K562 (cell line): Measurements from ENCODE around the gene ALPP. TPM values are rescaled to one million over a fixed set of nuclear protein-coding genes. Genes with fewer than 3 reads are reported as not detected.

ENCODE experiments used
- ATAC-seq: fragments of 200-7000 bp; cut with Tn5 transposase; 3 replicates; pipeline ENCODE4 v1.9.1; 2020; ENCODE audit warnings: moderate library complexity
- BruUV-seq: library from RNA; stranded (reverse); fragments of 400-500 nt; replicated peaks from 2 replicates; lab custom pipeline; 2021; lab: Mats Ljungman, UMichigan
- CTCF ChIA-PET: fragments of 300-600 bp; formaldehyde crosslinking; extraction: SDS; loops from one replicate; lab custom pipeline; 2021; ENCODE audit warnings: low intra/inter-chr PET ratio; lab: Yijun Ruan, JAX
- POLR2A ChIA-PET: fragments of 300-600, 350-650 bp; sonication (Branson Sonifier 250); formaldehyde crosslinking; extraction: SDS; loops from one replicate; lab custom pipeline; 2021; ENCODE audit warnings: antibody characterized with exemption, inconsistent platforms; lab: Yijun Ruan, JAX
- DNase-seq, 4 experiments: peaks; one replicate each; pipeline versions ENCODE4 v3.0.0 to v3.0.0-alpha.2; 2011 to 2018; ENCODE audit warnings: low spot score in 3 of 4, mixed read lengths in 3 of 4; ENCODE audit errors: extremely low read depth in 1 of 4
- FAIRE-seq: peaks from 2 replicates; lab custom pipeline; 2011; peaks lifted over from hg19 to GRCh38; lab: Jason Lieb, UNC
- H2AFZ ChIP-seq: 2 replicates; pipeline ENCODE4 v1.6.0; 2011; ENCODE audit warnings: low read depth, low read length, control low read depth, inconsistent platforms
- H3K27ac ChIP-seq: fragments of 200-600 bp; 3 replicates; pipeline ENCODE4 v1.8.0; 2011; ENCODE audit warnings: low read depth, mild to moderate bottlenecking, control low read depth, inconsistent platforms, low read length, moderate library complexity, mixed read lengths; ENCODE audit errors: extremely low read depth
- H3K27me3 ChIP-seq, 2 experiments: fragments of 300-600 bp in 1 of 2; 2 replicates in 1 of 2; 3 replicates in 1 of 2; pipeline versions ENCODE4 v1.6.0 to v1.8.0; 2011; ENCODE audit warnings: inconsistent platforms in 2 of 2, low read length in 2 of 2, mild to moderate bottlenecking in 1 of 2, mixed read lengths in 1 of 2, moderate library complexity in 1 of 2; ENCODE audit not compliant: control insufficient read depth in 2 of 2, insufficient read depth in 2 of 2
- H3K36me3 ChIP-seq: fragments of 300-600 bp; 3 replicates; pipeline ENCODE4 v1.8.0; 2011; ENCODE audit warnings: mild to moderate bottlenecking, low read length, inconsistent platforms; ENCODE audit not compliant: control insufficient read depth, insufficient read depth
- H3K4me1 ChIP-seq, 2 experiments: fragments of 200-600 bp in 1 of 2; replicated peaks in 1 of 2; 2 replicates in 1 of 2; 3 replicates in 1 of 2; pipeline versions ENCODE4 v1.5.1 to v1.8.0; 2011; ENCODE audit warnings: inconsistent platforms in 2 of 2, low read length in 2 of 2, mild to moderate bottlenecking in 1 of 2, mixed read lengths in 1 of 2, moderate library complexity in 1 of 2; ENCODE audit not compliant: control insufficient read depth in 2 of 2, insufficient read depth in 2 of 2
- H3K4me2 ChIP-seq: 2 replicates; pipeline ENCODE4 v1.6.1; 2011; ENCODE audit warnings: low read length, control low read depth, inconsistent platforms, mixed read lengths; ENCODE audit not compliant: insufficient read depth
- H3K4me3 ChIP-seq: fragments of 200-600 bp; sonication (generic), shearing (Covaris generic); 2 replicates; pipeline ENCODE4 v1.5.1; 2016; ENCODE audit warnings: control low read depth, inconsistent platforms
- H3K79me2 ChIP-seq: fragments of 200-600 bp; 3 replicates; pipeline ENCODE4 v1.8.0; 2011; ENCODE audit warnings: low read length, inconsistent platforms; ENCODE audit not compliant: control insufficient read depth, insufficient read depth
- H3K9ac ChIP-seq, 2 experiments: 2 replicates each; pipeline versions ENCODE4 v1.6.0 to v1.6.1; 2011; ENCODE audit warnings: low read depth in 2 of 2, low read length in 2 of 2, control low read depth in 1 of 2, inconsistent platforms in 1 of 2, mild to moderate bottlenecking in 1 of 2, mixed read lengths in 1 of 2; ENCODE audit not compliant: insufficient read depth in 1 of 2
- H3K9me1 ChIP-seq: one replicate; pipeline ENCODE4 v1.6.0; 2011; ENCODE audit warnings: inconsistent platforms, mild to moderate bottlenecking, low read length, moderate library complexity; ENCODE audit not compliant: control insufficient read depth, insufficient read depth
- H3K9me3 ChIP-seq: replicated peaks from 2 replicates; pipeline ENCODE4 v1.5.1; 2011; ENCODE audit warnings: low read depth, low read length, inconsistent platforms; ENCODE audit not compliant: control insufficient read depth, insufficient read depth
- H4K20me1 ChIP-seq: replicated peaks from 2 replicates; pipeline ENCODE4 v1.6.1; 2011; ENCODE audit warnings: low read length, inconsistent platforms, mixed read lengths; ENCODE audit not compliant: control insufficient read depth, insufficient read depth
- DACH1 ChIP-seq: fragments of 450-650 bp; IDR thresholded peaks from 2 replicates; pipeline ENCODE4 v1.6.1; 2018; ENCODE audit not compliant: partially characterized antibody
- KLF16 ChIP-seq: IDR thresholded peaks from 2 replicates; pipeline ENCODE4 v1.6.1; 2016; ENCODE audit warnings: antibody characterized with exemption
- MECOM ChIP-seq: fragments of 250-450 bp; sonication (Bioruptor Pico); IDR thresholded peaks from 2 replicates; pipeline ENCODE4 v1.8.0; 2022; ENCODE audit warnings: inconsistent platforms
- RBM25 ChIP-seq: fragments of 200-400 bp; formaldehyde crosslinking; IDR thresholded peaks from 2 replicates; pipeline ENCODE4 v1.6.1; 2018; ENCODE audit warnings: low read length, low read depth, moderate library complexity; ENCODE audit not compliant: severe bottlenecking
- SAP30 ChIP-seq: fragments of 200-600 bp; sonication (generic); IDR thresholded peaks from 2 replicates; pipeline ENCODE4 v1.6.1; 2012; ENCODE audit warnings: borderline replicate concordance, low read depth, mild to moderate bottlenecking, moderate library complexity, low read length, control low read depth, inconsistent platforms; ENCODE audit not compliant: insufficient read depth, poor library complexity, severe bottlenecking
- SMARCC2 ChIP-seq: fragments of 450-650 bp; IDR thresholded peaks from 2 replicates; pipeline ENCODE4 v1.6.1; 2017; ENCODE audit warnings: antibody characterized with exemption, moderate library complexity, mild to moderate bottlenecking, low read depth
- TBL1XR1 ChIP-seq, 2 experiments: IDR thresholded peaks; 2 replicates each; pipeline ENCODE4 v1.6.1; 2012; ENCODE audit warnings: improper control_type of control experiment in 2 of 2, low read length in 2 of 2, mild to moderate bottlenecking in 1 of 2
- TGIF2 ChIP-seq: sonication (generic); formaldehyde crosslinking; IDR thresholded peaks from 2 replicates; pipeline ENCODE4 v1.8.1; 2022; ENCODE audit warnings: mild to moderate bottlenecking, missing genetic modification reagents, moderate library complexity
- TSC22D4 ChIP-seq: fragments of 450-650 bp; IDR thresholded peaks from 2 replicates; pipeline ENCODE4 v1.6.1; 2016; ENCODE audit warnings: missing genetic modification characterization, missing biosample characterization, control low read depth
- ZNF224 ChIP-seq: sonication (generic); formaldehyde crosslinking; IDR thresholded peaks from 2 replicates; pipeline ENCODE4 v1.8.0; 2022; ENCODE audit warnings: mild to moderate bottlenecking, missing genetic modification reagents
- ZNF384 ChIP-seq: IDR thresholded peaks from 2 replicates; pipeline ENCODE4 v1.6.1; 2012; ENCODE audit warnings: low read depth, low read length, improper control_type of control experiment
- ZNF76 ChIP-seq: fragments of 250-450 bp; sonication (Bioruptor Pico); IDR thresholded peaks from 2 replicates; pipeline ENCODE4 v1.4.0; 2020; ENCODE audit warnings: mild to moderate bottlenecking, moderate library complexity, borderline replicate concordance
- ZNF79 ChIP-seq: fragments of 250-450 bp; sonication (Bioruptor Pico); IDR thresholded peaks from 2 replicates; pipeline ENCODE4 v1.4.0; 2020; ENCODE audit warnings: low read depth, mild to moderate bottlenecking, moderate library complexity
- ZZZ3 ChIP-seq: fragments of 450-650 bp; IDR thresholded peaks from 2 replicates; pipeline ENCODE4 v1.6.1; 2016; ENCODE audit warnings: antibody characterized with exemption, mild to moderate bottlenecking, moderate library complexity
- WGBS: fragments of 100-300 bp; shearing (Covaris generic); methylation state at CpG from one replicate; pipeline ENCODE4 v1.1.6; 2016; ENCODE audit warnings: low coverage, mixed read lengths; ENCODE audit not compliant: insufficient coverage; ENCODE audit errors: missing lambda C conversion rate; 5-methylcytosine and 5-hydroxymethylcytosine counted together
- in situ Hi-C: fragments of 300-500 bp; cut with MboI; formaldehyde crosslinking; loops from 4 replicates; pipeline ENCODE4 v1.15.0; 2018; ENCODE audit warnings: inconsistent platforms, mixed read lengths
- intact Hi-C: fragments of 100-400 bp; cut with micrococcal nuclease; formaldehyde crosslinking; loops from 2 replicates; pipeline ENCODE4 v1.14.2; 2022
- polyA plus RNA-seq, 8 experiments: library from polyadenylated mRNA; depleted of rRNA in 4 of 8; stranded (reverse) in 5 of 8; unstranded in 3 of 8; fragments of >200 nt; fragmentation: Nextera tagmentation in 2 of 8; fragmentation: Illumina TruSeq in 1 of 8; extraction: Ambion mirVana in 2 of 8; extraction: Trizol in 1 of 8; gene quantifications; 2 replicates each; pipeline versions ENCODE4 v1.2.1 to v1.2.3, GENCODE V29; 2011 to 2014; ENCODE audit warnings: inconsistent platforms in 1 of 8, missing spikeins in 1 of 8
- total RNA-seq, 7 experiments: library from RNA; depleted of rRNA in 6 of 7; stranded (reverse); fragments of >200 nt in 6 of 7; fragmentation: Illumina TruSeq in 2 of 7; extraction: Trizol in 2 of 7; gene quantifications; 2 replicates each; pipeline versions ENCODE4 v1.2.1 to v1.2.3, GENCODE V29; 2011 to 2021; ENCODE audit warnings: low replicate concordance in 1 of 7

Gene ALPP
- total and polyA plus RNA-seq, 9 of the 15 experiments (the other 6 are each of a cell fraction or from before 2014, with no cell fraction given), result 0.03 TPM; not detected in 8

- ATAC-seq (no peak), FAIRE-seq (no peak), DNase-seq (no peak)
- intact Hi-C loops (no loop called here), in situ Hi-C loops (no loop called here)
- TF ChIP-seq SAP30, result no peak
- TF ChIP-seq TGIF2, result no peak
- TF ChIP-seq MECOM (CRISPR knock-in tag), result no peak
- no peak for TF ChIP-seq TBL1XR1 (IDR thresholded peaks at IDR 0.05; ENCODE audit: low read length in 2 of 2)
- no peak for TF ChIP-seq ZZZ3
- no peak for TF ChIP-seq ZNF224 (CRISPR knock-in tag)
- no peak for TF ChIP-seq ZNF384
- no peak for TF ChIP-seq ZNF76
- TF ChIP-seq DACH1, result no peak
- TF ChIP-seq ZNF79 (CRISPR knock-in tag), result no peak
- TF ChIP-seq RBM25, result no peak
- no peak for TF ChIP-seq TSC22D4
- no peak for TF ChIP-seq KLF16
- no peak for TF ChIP-seq SMARCC2
- Histone ChIP-seq H3K9ac (no peak overlapping the region), H3K4me1 (peaks cover 0 to 7% of the 10 kb centered on the region in 2 experiments; a peak in 1 of 5 replicates), H3K9me1 (no peaks in the 10 kb centered on the region), H3K79me2 (no peaks in the 10 kb centered on the region), H3K9me3 (no peaks in the 10 kb centered on the region), H3K36me3 (no peaks in the 10 kb centered on the region), H3K4me3 (no peak overlapping the region), H3K4me2 (no peak overlapping the region), H3K27ac (no peak overlapping the region), H2AFZ (no peak overlapping the region), H3K27me3 (peaks cover 4 to 22% of the 10 kb centered on the region in 2 experiments; a peak in 4 of 5 replicates), H4K20me1 (no peaks in the 10 kb centered on the region)
- 11% methylated on average over 21 of the region's 24 CpGs for WGBS
- ChIA-PET CTCF (no interaction called here), POLR2A (no interaction called here)
- BruUV-seq, result no TSS peak
Measured at GRCh38 chr2:232385660-232386489, 7.3 kb downstream of the ALPP start.
